GM12864 (cell line): ENCODE data around the gene OR10A3.

ENCODE experiments used
- DNase-seq: peaks from one replicate; pipeline ENCODE4 v3.0.0-alpha.2; 2011; ENCODE audit warnings: low read depth
- H3K4me3 ChIP-seq: 2 replicates; pipeline ENCODE4 v1.5.1; 2011; ENCODE audit warnings: mild to moderate bottlenecking, low read depth, low read length, control low read depth
- CTCF ChIP-seq: IDR thresholded peaks from 2 replicates; pipeline ENCODE4 v1.5.1; 2011; ENCODE audit warnings: low read depth, mild to moderate bottlenecking, moderate library complexity, low read length, control low read depth, inconsistent platforms; ENCODE audit errors: missing control alignments

OR10A3 gene

GRCh38 chr11:7936615-7937014 is 4.9 kb downstream of the OR10A3 start:
- no peak for DNase-seq
- H3K4me3 ChIP-seq: no peak overlapping the region
- no peak for TF ChIP-seq CTCF

- no peak for TF ChIP-seq CTCF
- no peak within 1 kb of the TSS for H3K4me3 ChIP-seq
- DNase-seq: no peak
These were observed 10.3 kb downstream of the OR10A3 start, which contains the start of gene OR10A6 for GRCh38 chr11:7931168-7931567. Gene OR10A6, minus strand, starts transcription at chr11:7931268. Its CDS starts 2,606 bp downstream, at chr11:7928662.

GRCh38 chr11:7927635-7928034 is 13.9 kb downstream of the OR10A3 start:
- H3K4me3 ChIP-seq: no peak overlapping the region
- no peak for TF ChIP-seq CTCF
- no peak for DNase-seq

- H3K4me3 ChIP-seq: no peak overlapping the region
- TF ChIP-seq CTCF: no peak
- no peak for DNase-seq
These were observed 17.0 kb downstream of the OR10A3 start for GRCh38 chr11:7924536-7924935.

GRCh38 chr11:7918141-7918540 is 23.4 kb downstream of the OR10A3 start:
- no peak for DNase-seq
- no peak for TF ChIP-seq CTCF

GRCh38 chr11:7911011-7911410 is 30.5 kb downstream of the OR10A3 start:
- DNase-seq: no peak
- no peak overlapping the region for H3K4me3 ChIP-seq
- no peak for TF ChIP-seq CTCF

More at GRCh38 chr11:7918141-7918540, 23.4 kb downstream of the OR10A3 start:
- no peak overlapping the region for H3K4me3 ChIP-seq

GRCh38 chr11:7910286-7910788 is 31.2 kb downstream of the OR10A3 start:
- no peak for TF ChIP-seq CTCF
- DNase-seq: no peak
- H3K4me3 ChIP-seq: no peak overlapping the region
